ENCODE measurements around the gene PLAC8.

- TF ChIP-seq CTCF (IDR thresholded peaks at IDR 0.05; ENCODE audit: low read depth, low read length) (no peak), POLR2A (IDR thresholded peaks at IDR 0.05; ENCODE audit: extremely low read depth, insufficient read length) (no peak)
These were observed 17.5 kb upstream of the PLAC8 start for GRCh38 chr4:83132065-83132464.

Measured in NB4 (cell line).